ENCODE measurements around the gene CENPO.

CENPO gene

DNA sequence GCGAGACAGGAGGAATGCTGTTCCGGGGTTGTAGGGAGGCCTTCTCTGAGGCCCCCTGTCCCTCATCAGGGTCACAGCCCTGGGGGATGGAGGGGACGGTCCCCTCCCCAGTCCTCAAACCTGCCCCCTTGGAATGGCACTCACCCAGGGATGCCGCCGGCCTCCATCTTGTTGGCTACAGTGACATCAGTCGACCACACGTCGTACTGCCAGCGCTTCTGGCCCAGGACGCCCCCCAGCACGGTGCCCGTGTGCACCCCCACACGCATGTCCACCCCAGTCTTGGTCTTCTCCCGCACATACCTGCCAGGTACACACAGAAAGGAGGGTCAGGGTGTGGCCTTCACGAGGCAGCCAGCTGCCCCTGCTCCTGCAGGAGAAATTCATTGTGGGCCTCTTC lies 46.5 kb downstream of the CENPO start:
- DNase-seq, result no peak

DNA sequence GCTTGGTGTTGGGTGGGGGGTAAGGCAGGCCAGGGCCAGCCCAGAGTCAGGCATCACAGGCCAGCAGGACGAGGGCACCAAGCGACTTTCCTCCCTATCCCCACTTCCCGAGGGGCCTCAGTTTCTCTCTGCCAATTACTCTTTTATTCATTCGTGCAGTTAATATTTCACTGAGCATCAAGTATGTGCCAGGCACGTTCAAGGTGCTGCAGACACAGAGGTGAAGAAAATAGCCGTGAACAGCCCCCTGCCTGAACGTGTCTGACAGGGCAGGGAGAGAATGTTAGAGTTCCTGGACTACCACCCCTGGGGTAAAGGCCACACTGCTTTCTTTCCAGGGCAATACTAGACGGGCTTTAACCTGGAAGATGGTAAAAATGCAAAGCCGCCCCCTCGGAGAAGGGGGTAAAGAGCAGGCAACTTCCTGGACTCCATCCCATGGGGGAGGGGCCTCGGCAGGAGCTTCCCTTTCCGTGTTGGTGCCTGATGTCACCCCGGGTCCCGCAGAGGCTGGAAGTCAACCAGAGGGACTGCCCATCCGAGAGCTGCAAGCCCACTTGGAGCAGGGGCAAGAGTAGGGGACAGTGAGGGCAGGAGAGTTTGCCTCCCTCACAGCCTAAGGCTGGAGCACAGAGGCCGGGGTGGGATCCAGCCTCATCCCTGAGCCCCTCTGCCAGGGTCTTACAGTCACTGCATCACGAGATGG lies 47.1 kb downstream of the CENPO start:
- no peak for DNase-seq

DNA sequence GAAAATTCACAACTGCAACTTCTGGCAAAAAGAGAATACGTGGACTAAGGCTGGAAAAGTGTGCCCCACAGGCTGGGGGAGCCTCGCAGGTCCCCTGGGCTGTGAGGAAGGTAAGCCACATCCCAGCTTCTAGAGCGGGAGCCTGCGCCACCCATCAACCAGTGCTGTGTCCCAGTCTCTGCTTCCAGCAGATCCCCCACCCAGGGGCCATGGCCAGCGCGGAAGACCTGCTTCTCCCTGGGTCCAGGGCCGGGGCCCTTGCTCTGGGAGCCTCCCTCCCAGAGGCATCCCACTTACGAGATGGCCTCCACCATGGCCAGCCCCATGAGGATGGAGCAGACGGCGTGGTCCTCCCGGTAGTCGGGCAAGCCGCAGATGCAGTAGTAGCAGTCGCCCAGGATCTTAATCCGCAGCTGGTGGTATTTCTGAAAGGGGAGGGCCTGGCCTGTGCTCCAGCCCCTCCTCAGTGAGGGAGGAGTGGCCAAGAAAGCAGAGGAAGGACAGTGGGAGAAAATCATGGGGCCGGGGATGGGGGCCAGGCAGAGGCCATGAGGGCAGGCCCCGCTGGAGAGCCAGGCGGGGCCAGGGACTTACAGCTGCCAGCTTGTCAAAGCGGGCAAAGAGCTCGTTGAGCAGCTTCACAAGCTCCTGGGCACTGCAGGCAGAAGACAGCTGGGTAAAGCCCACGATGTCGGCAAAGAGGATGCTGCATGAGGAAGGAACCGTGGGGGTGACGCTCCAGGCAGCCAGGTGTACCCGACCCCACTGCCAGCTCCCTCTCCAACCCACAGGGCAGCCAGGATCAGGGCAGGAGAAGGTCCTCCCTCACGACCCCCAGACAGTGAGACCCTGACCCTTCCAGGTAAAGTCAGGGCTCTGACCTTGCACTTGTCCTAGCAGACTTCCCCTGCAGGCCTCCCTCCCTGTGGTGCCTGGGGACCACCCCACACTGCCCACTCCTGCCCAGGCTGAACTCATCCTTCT lies 48.0 kb downstream of the CENPO start:
- no peak for DNase-seq

DNA sequence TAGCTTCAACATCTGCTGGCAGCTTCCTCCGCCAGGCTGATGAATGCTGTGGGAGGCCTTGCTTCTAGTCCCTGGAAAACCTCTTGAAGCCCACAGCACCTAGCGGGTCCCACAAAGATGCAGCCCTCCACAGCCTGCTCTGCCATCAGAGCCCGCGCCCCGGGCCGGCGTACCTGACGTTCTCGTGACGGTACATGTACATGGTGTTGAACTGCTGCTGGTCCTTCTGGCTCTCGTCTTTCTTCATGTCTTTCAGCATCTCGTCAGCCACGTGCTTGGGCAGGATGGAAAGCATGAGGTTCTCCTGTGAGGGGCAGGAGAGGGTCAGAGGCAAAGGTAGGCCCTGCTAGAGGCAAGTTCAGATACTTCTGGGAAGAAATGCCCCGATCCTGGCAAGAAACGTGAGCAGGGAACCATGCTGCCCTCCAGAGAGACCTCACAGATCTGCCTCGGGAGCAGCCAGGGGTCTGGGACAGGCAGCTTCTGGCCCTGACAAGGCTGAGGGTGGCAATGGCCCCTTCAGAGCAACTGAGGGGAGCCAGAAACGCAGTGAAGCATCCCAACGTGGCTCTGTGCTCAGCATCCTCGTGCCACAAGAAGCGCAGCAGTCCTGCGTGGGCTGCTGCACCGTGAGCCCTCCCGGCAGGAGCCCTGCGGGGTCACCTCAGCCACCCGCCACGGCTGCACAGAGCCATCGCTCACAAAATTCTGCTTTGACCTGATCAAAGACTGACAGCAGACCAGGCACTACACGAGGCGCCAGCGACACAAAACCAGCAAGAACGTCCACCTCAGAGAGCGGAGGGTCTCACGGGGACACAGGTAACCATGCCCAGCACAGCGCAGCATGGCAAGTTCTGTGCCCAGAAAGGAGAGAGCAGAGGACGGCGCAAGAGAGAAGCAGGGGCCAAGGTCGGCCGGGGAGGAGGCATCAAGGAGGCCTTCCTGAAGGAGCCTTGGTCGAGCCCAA lies 49.1 kb downstream of the CENPO start:
- DNase-seq, result no peak

DNA sequence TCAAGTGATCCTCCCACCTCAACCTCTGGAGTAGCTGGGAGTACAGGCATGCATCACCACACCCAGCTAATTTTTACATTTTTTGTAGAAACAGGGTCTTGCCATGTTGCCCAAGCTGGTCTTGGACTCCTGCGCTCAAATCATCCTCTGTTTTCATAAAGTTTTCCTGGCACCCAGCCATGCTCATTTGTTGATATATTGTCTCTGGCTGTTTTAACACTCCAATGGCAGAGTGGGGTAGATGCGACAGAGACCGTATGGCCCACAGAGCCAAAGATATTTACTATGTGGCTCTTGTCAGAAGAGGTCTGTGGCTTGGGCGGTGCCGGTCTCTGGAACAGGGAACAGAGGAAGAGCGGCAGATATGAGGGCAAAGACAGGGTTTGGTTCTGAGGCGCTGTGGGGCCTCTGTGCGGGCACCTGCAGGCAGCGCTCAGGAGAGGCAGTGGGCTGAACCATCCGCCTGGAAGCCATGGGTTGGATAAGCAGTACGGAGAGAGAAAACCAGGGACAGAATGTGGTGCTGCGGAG lies 50.2 kb downstream of the CENPO start:
- DNase-seq, result no peak

DNA sequence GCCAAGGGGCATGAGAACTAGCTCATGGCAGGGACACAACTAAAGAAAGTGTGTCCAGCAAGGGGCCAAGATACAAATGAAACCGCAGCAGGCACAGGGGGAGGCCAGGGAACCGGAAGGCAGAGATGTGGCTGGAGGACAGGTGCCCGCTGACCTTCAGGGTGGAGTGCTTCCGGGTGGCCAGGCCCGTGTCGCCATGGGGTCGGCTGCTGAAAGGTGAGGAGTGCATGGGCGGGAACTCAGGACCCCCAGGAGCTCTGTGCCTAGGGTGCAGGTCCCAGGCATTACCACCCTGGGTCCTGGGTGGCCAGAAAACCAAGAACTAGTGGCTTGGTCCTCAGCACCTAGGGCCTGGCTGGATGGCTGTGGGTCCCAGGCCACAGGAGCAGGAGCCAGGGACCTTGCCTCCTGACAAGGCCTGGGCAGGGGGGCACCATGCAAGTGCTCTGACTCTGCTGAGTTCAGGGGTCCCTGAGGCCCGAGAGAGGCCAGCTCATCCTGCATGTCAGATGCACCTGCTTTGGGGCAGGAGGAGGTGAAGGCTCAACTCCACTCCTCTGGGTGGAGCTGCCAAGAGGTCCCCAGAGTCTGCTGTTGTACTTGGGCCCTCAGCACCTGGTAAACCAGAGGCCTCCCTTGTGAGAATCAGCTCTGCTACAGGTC lies 50.9 kb downstream of the CENPO start:
- DNase-seq, result no peak

DNA sequence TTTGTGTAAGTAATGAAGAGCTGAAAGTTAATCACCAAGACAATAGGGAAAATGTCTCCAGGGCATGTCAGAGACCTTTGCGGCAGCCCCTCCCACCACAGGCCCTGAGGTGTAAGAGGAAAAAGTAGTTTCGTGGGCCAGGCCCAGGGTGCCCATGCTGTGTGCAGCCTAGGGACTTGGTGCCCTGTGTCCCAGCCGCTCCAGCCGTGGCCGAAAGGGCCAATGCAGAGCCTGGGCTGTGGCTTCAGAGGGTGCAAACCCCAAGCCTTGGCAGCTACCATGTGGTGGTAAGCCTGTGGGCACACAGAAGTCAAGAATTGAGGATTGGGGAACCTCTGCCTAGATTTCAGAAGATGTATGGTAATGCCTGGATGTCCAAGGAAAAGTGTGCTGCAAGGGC lies 52.5 kb downstream of the CENPO start:
- DNase-seq, result no peak

DNA sequence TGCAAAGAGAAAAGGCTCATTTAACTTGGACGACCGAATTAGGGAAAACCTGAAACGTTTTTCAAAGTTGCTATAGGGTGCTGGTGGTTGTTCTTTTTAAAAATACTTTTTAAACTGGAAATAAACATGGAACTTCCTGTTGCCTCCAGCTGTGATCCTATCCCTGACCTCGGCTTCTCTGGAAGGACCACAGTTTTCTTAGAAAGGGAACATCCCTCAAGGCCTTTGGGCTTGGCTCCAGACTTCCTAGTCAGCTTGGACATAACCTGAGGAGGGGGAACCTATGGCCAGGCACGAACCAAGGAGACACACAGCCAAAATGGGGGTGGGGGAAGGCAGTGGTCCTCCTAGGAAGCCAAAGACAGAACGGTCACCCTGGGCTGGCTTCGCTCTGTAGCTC lies 57.7 kb downstream of the CENPO start:
- DNase-seq, result no peak

DNA sequence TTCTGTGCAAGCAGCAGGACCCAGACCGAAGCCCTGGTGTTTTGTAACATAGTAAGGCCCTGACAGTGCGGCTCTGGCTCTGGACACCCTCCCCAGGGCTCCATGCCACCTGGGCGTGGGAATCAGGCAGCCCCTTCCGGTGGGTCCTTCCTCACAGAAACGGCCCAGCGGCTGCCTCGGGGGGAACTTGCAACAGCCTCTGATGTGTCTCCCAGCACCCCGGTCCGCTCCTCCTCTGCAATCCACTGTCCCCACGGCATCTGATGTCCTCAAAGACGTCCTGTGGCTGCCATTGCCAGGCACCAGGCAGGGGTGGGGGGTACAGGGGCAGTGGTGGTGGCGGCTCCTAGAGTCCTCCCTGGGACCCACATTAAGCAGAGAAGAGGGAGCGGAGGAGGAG lies 58.8 kb downstream of the CENPO start:
- no peak for DNase-seq

DNA sequence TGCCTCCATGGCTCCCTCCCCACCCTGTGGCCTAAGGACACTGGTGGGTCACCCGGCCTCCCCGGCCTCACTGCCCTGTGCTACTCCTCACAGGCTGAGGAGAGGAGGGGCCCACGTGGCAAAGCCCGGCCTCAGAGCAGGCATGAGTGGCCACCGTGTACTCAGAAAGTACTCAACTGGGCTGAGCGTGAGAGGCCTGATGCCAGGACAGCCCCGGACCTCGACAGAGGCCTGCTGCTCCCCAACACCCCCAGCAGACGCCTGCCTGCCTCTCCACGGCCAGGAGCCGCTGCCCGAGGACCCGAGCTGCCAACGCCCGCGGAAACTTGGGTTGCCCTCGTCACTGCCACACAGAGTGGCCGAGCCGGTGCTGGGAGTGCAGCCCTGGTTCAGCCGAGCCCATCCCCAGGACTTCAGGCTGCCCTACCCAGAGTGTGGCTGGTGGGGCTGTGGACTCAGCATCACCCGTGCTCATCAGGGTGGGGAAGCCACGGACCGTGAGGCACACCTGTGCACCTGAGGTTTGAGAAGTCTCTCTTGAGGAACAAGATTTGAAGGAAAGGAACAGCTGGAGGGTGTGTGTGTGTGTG lies 59.3 kb downstream of the CENPO start:
- no peak for DNase-seq

DNA sequence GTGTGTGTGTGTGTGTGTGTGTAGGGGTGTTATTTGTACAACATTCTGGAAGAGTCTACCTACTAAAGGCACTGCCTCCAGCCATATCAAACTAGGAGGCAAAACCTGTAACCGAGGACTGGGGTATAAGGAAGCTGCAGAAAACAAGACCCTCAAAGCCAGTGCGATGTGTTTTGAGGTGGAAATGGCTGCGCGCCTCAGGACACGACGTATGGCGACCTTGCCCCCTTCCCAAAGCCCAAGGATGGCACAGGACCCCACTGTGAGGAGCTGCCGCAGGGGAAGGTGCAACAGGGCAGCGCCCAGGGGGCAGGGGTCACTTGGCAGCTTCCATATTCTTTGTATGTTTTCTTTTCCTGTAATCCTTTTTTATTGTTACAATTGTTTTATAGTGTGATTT lies 59.8 kb downstream of the CENPO start:
- DNase-seq, result no peak

DNA sequence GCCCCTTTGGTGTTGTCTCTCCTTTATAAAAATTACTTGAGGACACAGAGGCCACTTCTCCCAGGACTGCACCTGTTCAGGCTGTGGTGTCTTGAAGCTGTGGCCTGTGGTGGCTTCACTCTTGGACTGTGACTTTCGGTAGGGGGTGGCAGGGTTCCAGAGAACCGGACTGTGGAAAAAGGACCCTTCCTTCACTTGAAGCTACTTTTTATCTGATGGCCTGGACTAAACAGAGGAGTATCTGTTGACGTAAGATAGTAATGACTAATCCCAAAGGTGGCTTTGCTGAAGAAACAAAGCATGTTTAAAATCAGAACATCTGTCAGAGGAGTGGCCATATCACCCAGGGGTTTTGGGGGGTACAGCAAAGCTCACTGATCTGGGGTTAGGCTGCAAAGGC lies 60.8 kb downstream of the CENPO start:
- no peak for DNase-seq

DNA sequence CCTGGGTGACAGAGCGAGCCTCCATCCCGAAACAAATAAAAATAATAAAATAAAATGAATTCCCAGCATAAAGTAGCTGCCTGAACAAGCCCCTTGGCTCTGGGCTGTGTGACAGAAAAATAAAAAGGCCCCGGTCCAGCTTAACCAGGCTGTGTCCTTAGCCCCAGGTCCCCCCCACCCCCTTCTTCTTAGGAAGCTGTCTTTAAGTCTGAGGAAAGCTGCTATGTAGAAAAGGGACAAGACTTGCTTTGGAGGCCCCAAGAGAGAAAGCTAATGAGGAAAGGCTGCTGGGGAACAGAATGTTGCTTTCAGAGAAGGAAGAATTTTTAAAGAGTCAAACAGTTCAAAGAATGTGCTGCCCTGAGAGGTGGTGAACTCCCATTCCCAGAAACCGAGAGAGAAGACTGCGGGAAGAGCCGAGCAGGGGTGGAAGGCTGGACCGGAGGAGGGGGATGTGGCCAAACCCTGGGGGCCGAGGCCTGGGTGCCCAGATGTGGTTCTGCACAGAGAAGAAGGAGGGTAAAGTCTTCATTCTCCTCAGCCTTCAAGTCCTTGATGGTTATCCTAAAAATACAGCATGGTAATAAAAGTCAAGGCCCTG lies 61.9 kb downstream of the CENPO start:
- DNase-seq, result no peak

DNA sequence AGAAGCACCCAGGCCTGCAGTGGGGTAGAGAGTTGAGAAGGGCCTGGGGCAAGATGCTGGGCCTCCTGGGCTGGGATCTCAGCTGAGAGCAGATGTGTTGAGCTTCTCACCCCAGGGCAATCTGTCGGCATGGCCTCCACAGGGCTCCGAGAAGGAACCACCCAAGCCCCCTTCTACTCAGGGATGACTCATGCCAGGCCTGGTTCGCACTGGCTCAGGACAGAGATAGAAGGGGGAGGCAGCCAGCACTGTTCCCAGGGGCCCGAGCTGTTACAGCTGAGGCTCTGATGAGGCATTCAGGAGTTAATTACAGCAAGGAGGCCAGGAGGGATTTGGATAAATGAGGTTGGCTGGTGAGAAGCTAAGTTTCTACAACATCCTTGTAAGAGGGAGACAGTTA lies 62.5 kb downstream of the CENPO start:
- DNase-seq, result no peak

DNA sequence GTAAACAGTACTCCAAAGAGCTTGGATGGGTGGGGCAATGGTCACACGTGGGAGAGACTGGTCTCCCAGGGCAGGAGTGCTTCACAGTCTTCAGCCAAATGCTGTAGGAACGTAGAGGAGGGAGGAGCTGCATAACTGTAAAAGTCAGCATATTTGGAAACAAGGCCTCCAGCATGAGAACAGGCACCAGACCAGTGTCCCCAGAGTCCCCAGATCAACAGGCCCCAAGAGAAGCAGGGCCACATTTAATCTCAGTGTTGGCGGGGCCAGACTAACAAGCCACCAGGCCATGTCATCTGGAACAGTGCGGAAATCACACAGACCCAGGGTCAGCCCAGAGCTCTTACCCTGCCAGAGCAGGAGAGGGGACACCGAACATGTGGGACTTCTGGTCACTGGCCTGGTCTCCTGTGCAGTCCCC lies 63.6 kb downstream of the CENPO start:
- DNase-seq, result no peak

DNA sequence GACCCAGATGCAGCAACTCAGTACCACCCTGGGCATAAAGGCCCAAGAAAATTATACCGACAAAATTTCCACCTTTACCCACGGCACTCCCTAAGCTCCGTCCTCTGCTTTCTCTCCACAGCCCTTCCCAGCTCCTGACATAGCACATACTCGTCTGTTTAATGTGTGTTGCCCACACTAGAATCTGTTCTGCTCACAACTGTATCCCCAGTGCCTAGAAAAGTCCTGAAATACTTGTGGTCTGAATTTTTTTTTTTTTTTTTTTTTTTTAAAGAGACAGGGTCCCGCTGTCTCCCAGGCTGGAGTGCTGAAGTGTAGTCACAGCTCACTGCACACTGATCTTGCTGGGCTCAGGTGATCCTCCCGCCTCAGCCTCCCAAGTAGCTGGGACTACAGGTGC lies 64.5 kb downstream of the CENPO start:
- no peak for DNase-seq

DNA sequence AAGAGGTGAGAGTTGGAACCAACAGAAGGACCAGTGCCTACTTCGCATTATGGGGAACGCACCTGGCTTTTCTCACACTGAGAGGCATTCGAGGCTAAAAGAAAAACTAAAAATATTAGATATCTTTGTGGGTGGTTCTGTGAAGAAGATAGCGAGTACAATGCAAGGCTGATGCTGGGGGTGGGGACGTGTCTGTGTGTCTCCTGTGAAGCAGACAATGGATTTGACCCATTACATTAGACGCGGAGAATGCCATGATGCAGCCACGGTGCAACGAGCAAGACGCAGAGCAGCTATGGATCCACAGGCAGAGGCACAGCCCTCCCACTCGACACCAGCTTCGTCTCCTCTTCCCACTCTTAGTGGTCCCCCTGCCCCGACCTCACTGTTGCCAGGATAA lies 65.8 kb downstream of the CENPO start:
- DNase-seq, result no peak

DNA sequence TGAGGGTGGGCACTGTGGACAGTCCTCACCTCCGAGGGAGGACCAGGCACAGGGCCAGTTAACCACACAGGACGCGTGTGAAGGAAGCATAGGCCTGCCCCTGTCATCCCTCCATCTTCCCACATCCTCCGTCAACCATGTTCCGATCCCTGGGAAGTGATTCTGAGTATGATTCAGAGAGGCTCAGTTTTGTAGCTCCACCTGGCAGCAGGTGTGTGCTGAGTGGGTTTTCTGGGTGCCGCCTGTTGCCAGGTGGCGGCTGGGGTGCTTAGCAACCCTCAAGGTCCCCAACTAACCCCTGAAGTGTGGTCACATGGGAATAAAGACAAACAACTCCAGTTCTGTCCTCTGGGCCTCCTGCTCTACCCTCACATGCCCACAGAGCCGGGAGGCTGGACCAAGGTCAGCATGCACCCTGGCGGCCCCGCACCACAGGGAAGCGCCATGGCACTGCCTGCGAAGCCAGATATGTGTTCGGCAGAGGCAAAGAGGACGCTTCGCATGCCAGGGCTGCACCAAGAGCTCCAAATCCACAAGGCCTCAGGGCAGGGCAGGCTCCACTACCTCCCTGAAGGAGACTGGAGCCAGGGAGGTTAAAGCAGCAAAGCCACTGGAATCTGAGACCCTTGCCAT lies 66.9 kb downstream of the CENPO start:
- no peak for DNase-seq

DNA sequence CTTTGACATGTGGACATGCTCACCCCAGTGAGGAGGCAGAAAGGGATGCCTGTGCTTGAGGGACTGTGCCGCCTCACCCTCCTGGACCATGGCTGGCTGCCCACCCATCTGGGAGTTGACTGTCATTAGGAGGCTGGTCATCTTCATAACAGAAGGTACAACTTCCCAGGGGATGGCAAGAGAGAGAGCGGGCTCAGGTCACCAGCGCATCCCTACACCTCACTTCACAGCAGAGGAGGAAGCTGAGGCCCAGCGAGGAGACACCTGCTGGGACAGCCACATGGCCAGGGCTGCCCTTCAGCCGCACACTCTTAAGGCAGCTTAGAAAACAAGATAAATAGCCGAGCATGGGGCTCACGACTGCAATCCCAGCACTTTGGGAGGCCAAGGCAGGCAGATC lies 67.4 kb downstream of the CENPO start:
- DNase-seq, result no peak

DNA sequence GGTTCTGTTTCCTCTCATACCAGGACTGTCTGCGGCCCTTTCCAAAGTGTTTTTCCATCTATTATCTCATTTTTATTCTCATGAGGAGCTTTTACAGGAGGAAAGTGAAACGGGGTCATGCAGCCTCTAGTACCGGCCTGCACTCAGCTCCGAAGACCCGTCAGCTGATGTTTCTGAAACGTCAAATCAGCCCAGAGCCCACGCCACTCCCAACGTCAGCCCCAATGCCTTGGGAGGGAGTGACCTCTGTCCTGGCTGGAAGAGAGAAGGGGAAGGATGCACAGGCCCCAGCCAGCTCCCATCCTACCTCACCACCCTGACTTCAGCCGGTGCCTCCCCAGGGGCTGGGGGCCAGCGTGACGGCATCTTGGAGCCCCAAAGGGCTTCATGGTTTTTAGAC lies 68.3 kb downstream of the CENPO start:
- DNase-seq, result no peak

DNA sequence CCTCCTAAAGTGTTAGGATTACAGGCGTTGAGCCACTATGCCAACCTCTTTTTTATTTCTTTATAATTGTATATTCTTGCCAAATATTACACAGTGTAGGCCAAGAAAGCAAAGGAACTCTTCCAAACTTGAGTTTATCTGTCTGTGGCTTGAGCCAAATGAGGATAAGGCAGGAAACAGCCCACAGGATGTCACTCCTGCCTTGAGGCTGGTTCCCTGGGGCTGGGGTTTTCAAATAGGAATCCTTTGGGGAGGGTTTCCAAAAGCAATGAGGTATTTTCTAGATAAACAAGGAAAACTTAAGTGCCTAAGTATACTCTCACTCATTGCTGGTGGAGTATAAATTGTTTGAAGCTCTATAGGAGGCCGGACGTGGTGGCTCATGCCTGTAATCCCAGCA lies 70.4 kb downstream of the CENPO start:
- DNase-seq, result no peak

Data from activated effector memory CD4-positive, alpha-beta T cell treated with Interleukin-2 at 50 U/mL for 16 hours (primary cell).